Inferior parietal cortex (tissue), 1 donor: ENCODE data around the gene KRT26.

Source experiments
- DNase-seq: peaks from one replicate; pipeline ENCODE4 v3.0.0-alpha.2; 2016; ENCODE audit errors: extremely low spot score

The KRT26 gene

DNA sequence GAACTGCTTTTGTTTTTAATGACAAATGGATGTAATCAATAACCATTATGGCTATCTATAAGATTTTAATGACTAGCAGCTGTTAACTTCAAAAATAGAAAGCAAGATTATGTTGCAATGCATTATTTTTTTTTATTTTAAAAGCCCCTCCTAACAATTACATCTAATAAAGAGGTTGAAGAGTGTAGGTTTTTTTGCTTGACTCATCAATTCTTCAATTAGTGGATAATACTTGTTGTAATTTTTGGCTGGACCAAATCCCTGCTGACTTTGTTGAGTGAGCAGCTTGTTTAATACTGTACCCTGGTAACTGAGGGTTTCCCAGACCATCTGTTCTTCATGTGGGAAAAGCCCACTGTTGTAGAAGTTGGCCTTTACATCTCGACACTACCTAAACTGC lies 41.0 kb downstream of the KRT26 start:
- DNase-seq: no peak

DNA sequence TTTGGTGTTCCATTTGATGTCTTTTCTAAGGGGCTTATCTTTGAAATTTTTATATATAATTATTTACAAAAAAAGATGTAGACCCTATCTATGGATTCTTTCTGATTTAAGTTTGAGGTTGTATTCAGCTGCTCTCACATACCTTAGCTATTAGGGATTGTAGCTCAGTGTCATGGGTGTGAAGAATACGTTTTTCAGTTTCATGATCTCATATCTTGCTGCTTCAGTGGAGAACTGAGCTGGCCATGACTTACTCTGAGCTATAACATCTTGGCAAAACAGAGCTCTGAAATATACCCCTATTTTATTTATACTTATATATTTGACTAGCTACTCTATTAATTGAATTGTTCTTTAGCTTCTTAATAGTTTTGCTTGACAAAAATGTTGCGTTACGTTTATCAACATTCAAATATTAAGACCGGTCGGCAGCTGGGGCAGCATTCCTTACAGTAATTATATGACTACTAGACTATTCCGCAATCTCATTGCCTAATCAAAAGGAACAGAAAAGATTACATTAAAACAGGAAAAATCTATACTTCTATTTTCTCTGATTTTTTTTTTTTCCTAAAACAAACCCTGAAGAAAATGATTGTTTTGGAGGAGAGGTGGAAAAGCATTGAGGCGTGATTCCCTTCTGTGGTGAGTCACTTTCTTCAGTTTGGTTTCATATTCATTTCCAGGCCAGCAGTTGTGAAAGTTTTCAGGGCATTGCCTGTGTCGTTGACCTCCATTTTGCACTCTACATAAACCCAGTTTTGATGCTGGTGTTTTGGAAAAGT lies 44.4 kb downstream of the KRT26 start:
- DNase-seq: no peak

GRCh38 chr17:40726919-40727318 lies 45.1 kb downstream of the KRT26 start:
- no peak for DNase-seq

GRCh38 chr17:40724656-40725055 lies 47.3 kb downstream of the KRT26 start:
- DNase-seq: no peak

- DNase-seq: no peak
Observed at GRCh38 chr17:40722241-40722640, 49.8 kb downstream of the KRT26 start.

DNA sequence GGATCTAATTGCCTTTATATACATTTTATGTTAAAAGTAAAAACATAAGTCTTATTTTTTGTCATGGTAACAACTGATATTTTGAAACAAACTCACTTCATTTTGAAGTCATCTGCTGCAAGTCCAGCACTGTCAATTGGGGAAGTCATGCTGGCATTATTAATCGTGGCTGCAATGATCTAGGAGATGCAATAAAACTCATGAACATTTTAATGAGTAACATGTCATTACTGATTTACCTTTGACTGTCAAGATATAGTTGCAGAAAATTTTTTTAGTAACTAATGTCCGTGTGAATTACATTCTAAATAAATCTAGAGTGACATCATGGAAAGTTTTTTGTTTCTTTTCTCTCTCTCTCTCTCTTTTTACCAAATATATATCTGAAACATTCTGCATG lies 51.1 kb downstream of the KRT26 start:
- DNase-seq: no peak

DNA sequence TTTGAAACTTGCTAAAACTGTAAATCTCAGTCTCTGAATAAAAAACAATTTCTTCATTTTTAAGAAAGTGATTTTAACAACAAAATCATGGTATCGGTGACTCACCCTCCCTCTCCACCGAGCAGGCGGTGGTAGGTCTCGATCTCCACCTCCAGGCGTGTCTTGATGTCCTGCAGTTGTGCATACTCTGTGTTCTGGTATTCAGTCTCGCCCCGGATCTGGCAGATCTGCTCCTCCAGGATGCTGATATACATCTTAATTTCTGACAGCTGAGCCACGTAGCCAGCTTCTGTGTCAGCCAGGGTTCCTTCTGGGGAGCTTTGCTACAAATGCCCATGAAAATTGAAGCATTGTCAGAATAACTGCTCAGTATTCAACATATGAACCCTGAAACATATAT lies 53.1 kb downstream of the KRT26 start:
- DNase-seq: no peak

- DNase-seq: no peak
Observed at GRCh38 chr17:40717776-40718175, 54.2 kb downstream of the KRT26 start.
